Neuron (in vitro differentiated cells): Measurements from ENCODE around the gene POMT1.

Experiments
- H2AFZ ChIP-seq: one replicate; pipeline ENCODE4 v1.6.1; 2013; ENCODE audit warnings: low read depth, mild to moderate bottlenecking, inconsistent platforms, low read length, moderate library complexity
- H3K27me3 ChIP-seq: one replicate; pipeline ENCODE4 v1.6.1; 2013; ENCODE audit warnings: low read length; ENCODE audit not compliant: insufficient read depth
- H3K36me3 ChIP-seq: one replicate; pipeline ENCODE4 v1.6.1; 2013; ENCODE audit warnings: low read length; ENCODE audit not compliant: insufficient read depth
- H3K4me1 ChIP-seq: one replicate; pipeline ENCODE4 v1.6.1; 2013; ENCODE audit warnings: low read length; ENCODE audit not compliant: insufficient read depth
- H3K4me3 ChIP-seq: 2 replicates; pipeline ENCODE4 v1.5.1; 2013; ENCODE audit warnings: mild to moderate bottlenecking, low read length, moderate library complexity
- H3K9me3 ChIP-seq: one replicate; pipeline ENCODE4 v1.6.1; 2013; ENCODE audit warnings: low read length

POMT1 gene

DNA sequence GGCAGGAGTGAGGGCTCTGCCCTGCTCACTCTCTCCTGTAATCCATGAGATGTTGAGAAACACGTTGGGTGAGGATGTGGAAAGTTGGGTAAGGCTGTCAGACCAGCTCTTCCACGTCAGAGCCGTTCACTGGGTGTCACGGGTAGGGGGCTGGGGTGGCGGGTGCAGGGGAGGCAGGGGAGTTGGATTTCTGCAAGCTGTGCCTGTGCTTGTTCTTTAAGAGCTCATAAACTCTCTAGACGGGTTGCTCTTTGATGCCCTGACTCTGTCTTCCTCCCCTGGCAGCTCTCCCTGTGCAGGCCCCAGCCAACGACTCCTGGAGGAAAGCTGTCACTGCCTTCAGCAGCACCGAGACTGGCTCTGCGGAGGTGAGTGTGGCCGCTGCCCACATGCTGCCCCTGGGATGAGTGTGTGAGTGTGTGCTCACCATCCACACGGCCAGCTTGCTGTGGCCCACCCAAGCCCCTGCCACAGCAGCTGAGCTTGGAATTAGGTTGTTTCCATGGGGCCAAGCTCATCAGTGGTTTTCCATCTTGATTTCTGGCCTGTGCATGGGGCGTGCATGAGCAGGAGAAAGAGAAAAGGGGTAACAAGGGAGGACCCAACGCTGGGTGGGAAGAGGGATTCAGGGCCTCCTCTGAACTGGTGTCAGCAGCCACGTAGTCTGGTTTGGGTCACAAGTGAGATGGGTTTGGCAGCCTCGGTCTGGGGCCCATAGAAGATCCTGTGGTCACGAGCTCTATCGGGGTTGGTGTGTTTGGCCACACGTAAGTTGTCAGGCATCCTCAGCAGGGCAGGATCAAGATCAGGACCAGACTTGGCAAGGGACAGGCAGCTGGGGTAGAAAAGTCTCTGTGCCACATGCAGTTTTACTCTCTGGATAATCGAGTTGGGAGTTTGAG is 21.0 kb upstream of the POMT1 start:
- H2AFZ ChIP-seq = no peak overlapping the region

DNA sequence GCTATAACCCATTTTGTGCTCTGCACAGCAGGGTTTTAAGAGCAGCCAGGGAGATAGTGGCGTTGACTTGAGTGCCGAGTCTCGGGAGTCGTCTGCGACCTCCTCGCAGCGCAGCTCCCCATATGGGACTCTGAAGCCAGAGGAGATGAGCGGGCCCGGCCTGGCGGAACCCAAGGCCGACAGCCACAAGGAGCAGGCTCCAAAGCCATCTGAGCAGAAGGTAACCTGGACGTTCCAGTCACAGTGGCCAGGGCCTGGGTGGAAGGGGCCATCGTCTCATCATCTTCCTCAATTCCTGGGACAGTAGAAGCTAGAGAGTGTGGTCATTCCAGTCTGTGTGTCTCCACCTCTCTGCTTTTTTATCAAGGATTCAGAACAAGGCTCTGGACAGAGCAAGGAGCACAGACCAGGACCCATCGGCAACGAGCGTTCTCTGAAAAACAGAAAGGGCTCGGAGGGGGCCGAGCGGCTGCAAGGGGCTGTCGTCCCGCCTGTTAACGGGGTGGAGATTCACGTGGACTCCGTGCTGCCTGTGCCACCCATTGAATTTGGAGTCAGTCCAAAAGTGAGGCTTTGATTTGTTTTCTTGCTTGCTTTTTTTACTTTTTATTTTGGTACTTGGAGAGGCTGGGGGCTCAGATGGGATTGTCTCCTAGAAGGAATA is 20.2 kb upstream of the POMT1 start:
- H3K4me1 ChIP-seq = no peaks in the 10 kb centered on the region
- no peak overlapping the region for H2AFZ ChIP-seq
- H3K36me3 ChIP-seq = peaks cover 96% of the 10 kb centered on the region
- no peak overlapping the region for H3K4me3 ChIP-seq
- H3K27me3 ChIP-seq = no peaks in the 10 kb centered on the region
- H3K9me3 ChIP-seq = no peaks in the 10 kb centered on the region

More for the DNA sequence above, 21.0 kb upstream of the POMT1 start:
- Histone ChIP-seq H3K9me3 (no peaks in the 10 kb centered on the region), H3K4me1 (no peaks in the 10 kb centered on the region), H3K36me3 (peaks cover 96% of the 10 kb centered on the region), H3K27me3 (no peaks in the 10 kb centered on the region), H3K4me3 (no peak overlapping the region)

- no peaks in the 10 kb centered on the region for H3K27me3 ChIP-seq
- no peak overlapping the region for H3K4me3 ChIP-seq
- H2AFZ ChIP-seq = no peak overlapping the region
- peaks cover 96% of the 10 kb centered on the region for H3K36me3 ChIP-seq
- H3K4me1 ChIP-seq = no peaks in the 10 kb centered on the region
- H3K9me3 ChIP-seq = no peaks in the 10 kb centered on the region
These were observed 19.2 kb upstream of the POMT1 start for GRCh38 chr9:131483319-131484050.

DNA sequence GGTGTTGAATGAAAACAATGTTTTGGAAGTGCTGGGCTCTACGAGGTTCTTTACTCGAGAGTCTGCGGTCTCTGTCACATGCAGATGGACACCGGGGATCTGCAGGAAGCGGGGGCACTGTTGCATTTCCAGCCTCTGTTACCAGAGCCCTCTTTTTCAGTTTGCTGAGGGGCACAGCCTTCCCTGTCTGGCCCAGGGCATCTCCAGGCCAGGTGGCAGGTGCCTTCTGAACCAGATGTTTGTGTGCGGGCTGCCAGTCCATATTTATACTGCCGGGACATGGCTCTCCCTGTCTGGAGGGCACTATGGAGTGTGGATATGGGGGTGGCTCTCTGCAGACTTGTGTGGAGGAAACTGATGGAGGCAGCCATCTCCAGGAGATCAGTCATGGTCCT is 18.7 kb upstream of the POMT1 start:
- peaks cover 96% of the 10 kb centered on the region for H3K36me3 ChIP-seq
- H3K27me3 ChIP-seq = no peaks in the 10 kb centered on the region
- no peaks in the 10 kb centered on the region for H3K9me3 ChIP-seq
- H3K4me1 ChIP-seq = no peaks in the 10 kb centered on the region
- no peak overlapping the region for H3K4me3 ChIP-seq
- H2AFZ ChIP-seq = no peak overlapping the region

GRCh38 chr9:131484560-131485185 is 18.0 kb upstream of the POMT1 start:
- Histone ChIP-seq H3K9me3 (no peaks in the 10 kb centered on the region), H3K36me3 (peaks cover 96% of the 10 kb centered on the region)

GRCh38 chr9:131485206-131485605 is 17.5 kb upstream of the POMT1 start:
- H3K36me3 ChIP-seq = peaks cover 96% of the 10 kb centered on the region

More at GRCh38 chr9:131484560-131485185, 18.0 kb upstream of the POMT1 start:
- H3K27me3 ChIP-seq = no peaks in the 10 kb centered on the region
- no peak overlapping the region for H2AFZ ChIP-seq
- H3K4me1 ChIP-seq = no peaks in the 10 kb centered on the region
- no peak overlapping the region for H3K4me3 ChIP-seq

GRCh38 chr9:131485728-131486422 is 16.8 kb upstream of the POMT1 start:
- Histone ChIP-seq H3K36me3 (peaks cover 97% of the 10 kb centered on the region), H3K4me3 (no peak overlapping the region), H3K4me1 (no peaks in the 10 kb centered on the region), H2AFZ (no peak overlapping the region), H3K9me3 (no peaks in the 10 kb centered on the region), H3K27me3 (no peaks in the 10 kb centered on the region)

More at GRCh38 chr9:131485206-131485605, 17.5 kb upstream of the POMT1 start:
- H3K4me3 ChIP-seq = no peak overlapping the region
- no peaks in the 10 kb centered on the region for H3K9me3 ChIP-seq
- no peaks in the 10 kb centered on the region for H3K27me3 ChIP-seq
- H2AFZ ChIP-seq = no peak overlapping the region
- no peaks in the 10 kb centered on the region for H3K4me1 ChIP-seq

DNA sequence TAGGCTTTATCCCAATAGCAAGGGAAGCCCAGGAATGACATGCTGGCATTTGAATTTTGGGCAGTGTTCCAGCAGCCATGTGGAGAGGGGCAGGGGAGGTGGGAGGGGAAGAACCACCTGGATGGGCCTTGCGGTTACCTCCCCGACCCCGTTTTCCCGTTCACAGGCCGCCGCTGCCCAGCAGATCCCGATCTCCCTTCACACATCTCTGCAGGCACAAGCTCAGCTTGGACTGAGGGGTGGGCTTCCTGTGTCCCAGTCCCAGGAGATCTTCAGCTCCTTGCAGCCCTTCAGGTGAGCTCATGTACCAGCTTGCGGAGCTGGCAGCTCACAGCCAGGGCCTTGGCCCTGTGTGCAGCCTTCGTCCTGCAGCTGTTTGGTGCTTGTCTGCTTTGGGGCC is 15.7 kb upstream of the POMT1 start:
- Histone ChIP-seq H3K4me1 (no peaks in the 10 kb centered on the region), H3K4me3 (no peak overlapping the region), H3K27me3 (no peaks in the 10 kb centered on the region), H3K36me3 (peaks cover 99% of the 10 kb centered on the region), H2AFZ (no peak overlapping the region), H3K9me3 (no peaks in the 10 kb centered on the region)

DNA sequence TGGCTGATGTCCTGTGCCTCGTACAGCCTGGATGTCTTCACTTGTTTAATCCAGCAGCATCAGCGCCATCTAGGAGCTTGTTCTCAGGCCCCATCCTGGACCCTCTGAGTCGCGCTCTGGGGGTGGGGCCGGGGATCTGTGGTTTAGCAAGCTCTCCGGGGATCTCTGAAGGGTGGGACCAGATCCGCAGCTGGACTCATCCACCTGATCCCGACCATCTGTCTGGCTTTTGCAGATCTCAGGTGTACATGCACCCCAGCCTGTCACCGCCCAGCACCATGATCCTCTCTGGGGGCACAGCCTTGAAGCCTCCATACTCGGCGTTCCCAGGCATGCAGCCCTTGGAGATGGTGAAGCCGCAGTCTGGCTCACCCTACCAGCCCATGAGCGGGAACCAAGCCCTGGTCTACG is 15.1 kb upstream of the POMT1 start:
- Histone ChIP-seq H3K4me1 (no peaks in the 10 kb centered on the region), H2AFZ (no peak overlapping the region), H3K4me3 (no peak overlapping the region), H3K36me3 (peaks cover 99% of the 10 kb centered on the region), H3K27me3 (no peaks in the 10 kb centered on the region), H3K9me3 (no peaks in the 10 kb centered on the region)

GRCh38 chr9:131490514-131490913 is 12.2 kb upstream of the POMT1 start:
- Histone ChIP-seq H3K4me3 (no peak overlapping the region), H3K4me1 (no peaks in the 10 kb centered on the region), H3K27me3 (no peaks in the 10 kb centered on the region), H3K36me3 (peaks cover 99% of the 10 kb centered on the region), H2AFZ (no peak overlapping the region), H3K9me3 (no peaks in the 10 kb centered on the region)

DNA sequence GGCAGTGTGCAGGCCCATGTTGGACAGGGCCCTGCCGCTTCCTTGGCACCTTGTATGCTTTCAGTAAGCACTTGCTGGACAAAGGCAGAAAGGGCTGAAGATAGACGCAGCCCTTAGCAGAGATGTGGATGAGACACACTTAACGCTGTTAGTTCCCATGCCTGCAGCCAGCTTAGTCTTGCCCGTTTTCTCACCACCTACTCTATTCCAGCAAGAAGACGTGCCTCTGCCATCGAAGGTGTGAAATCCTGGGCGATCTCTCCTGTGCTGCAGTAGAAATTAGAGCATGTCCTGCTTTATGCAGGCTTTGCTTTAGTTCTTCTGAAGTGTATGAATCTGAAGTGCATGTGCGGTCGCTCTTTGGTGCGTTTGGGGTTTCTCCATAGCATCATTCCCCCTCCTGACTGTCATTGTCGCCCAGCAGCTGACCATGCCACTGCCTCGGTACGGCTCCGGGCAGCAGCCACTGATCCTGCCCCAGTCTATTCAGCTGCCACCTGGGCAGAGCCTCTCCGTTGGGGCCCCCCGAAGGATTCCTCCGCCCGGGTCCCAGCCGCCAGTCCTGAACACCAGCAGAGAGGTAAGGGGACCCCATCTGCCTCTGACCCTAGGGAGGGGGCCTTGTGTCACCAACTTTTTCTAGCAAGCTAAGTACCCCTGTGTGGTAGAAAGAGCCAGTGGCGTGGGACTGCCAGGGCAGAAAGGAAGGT is 11.6 kb upstream of the POMT1 start:
- Histone ChIP-seq H3K4me1 (no peaks in the 10 kb centered on the region), H2AFZ (no peak overlapping the region), H3K4me3 (no peak overlapping the region), H3K9me3 (no peaks in the 10 kb centered on the region), H3K27me3 (no peaks in the 10 kb centered on the region), H3K36me3 (peaks cover 99% of the 10 kb centered on the region)

GRCh38 chr9:131492070-131492469 is 10.6 kb upstream of the POMT1 start:
- H3K27me3 ChIP-seq = no peaks in the 10 kb centered on the region
- H3K36me3 ChIP-seq = peaks cover 99% of the 10 kb centered on the region
- H3K9me3 ChIP-seq = no peaks in the 10 kb centered on the region
- H2AFZ ChIP-seq = no peak overlapping the region
- no peak overlapping the region for H3K4me3 ChIP-seq
- no peaks in the 10 kb centered on the region for H3K4me1 ChIP-seq
